Panc1 (cell line): ENCODE data around the gene TNPO2. TPM values are rescaled to one million over a fixed set of nuclear protein-coding genes. Genes with fewer than 3 reads are reported as not detected.
A peak's percentile ranks its signal among the peaks of the same experiment; 100 is the strongest.
"Not testable (repeated sequence)": the region's sequence is repeated elsewhere in the genome, so short reads cannot be mapped to it uniquely, and the experiment has no call there.

Experiments used
- ATAC-seq: fragments of 200-7000 bp; cut with Tn5 transposase; 2 replicates; pipeline ENCODE4 v1.9.1; 2020; ENCODE audit warnings: mild to moderate bottlenecking, moderate library complexity
- BruUV-seq: library from RNA; stranded (reverse); fragments of 400-500 nt; replicated peaks from 2 replicates; lab custom pipeline; 2021; lab: Mats Ljungman, UMichigan
- CTCF ChIA-PET: fragments of 300-600 bp; sonication (Branson Sonifier 250); formaldehyde crosslinking; loops from one replicate; lab custom pipeline; 2022; ENCODE audit warnings: antibody characterized with exemption; lab: Charles Lee
- POLR2A ChIA-PET: fragments of 300-600 bp; sonication (Branson Sonifier 250); formaldehyde crosslinking; loops from one replicate; lab custom pipeline; 2022; ENCODE audit warnings: antibody characterized with exemption; lab: Charles Lee
- DNase-seq: peaks from one replicate; pipeline ENCODE4 v3.0.0-alpha.2; 2010; ENCODE audit warnings: low read depth, low spot score
- H3K27ac ChIP-seq: 2 replicates; pipeline ENCODE4 v1.5.1; 2011; ENCODE audit warnings: mild to moderate bottlenecking, low read length, inconsistent platforms
- H3K27me3 ChIP-seq: fragments of 200-500 bp; sonication (Bioruptor generic); 2 replicates; pipeline ENCODE4 v1.6.0; 2014; ENCODE audit warnings: low read length, inconsistent platforms; ENCODE audit not compliant: control insufficient read depth, insufficient read depth
- H3K36me3 ChIP-seq: fragments of 200-500 bp; sonication (Bioruptor generic); 2 replicates; pipeline ENCODE4 v1.5.1; 2014; ENCODE audit warnings: inconsistent platforms, mild to moderate bottlenecking, low read length, moderate library complexity; ENCODE audit not compliant: control insufficient read depth, insufficient read depth
- H3K4me1 ChIP-seq: 2 replicates; pipeline ENCODE4 v1.5.1; 2011; ENCODE audit warnings: inconsistent platforms, mild to moderate bottlenecking, low read length, moderate library complexity; ENCODE audit not compliant: control insufficient read depth, insufficient read depth
- H3K4me3 ChIP-seq, 2 experiments: 2 replicates each; pipeline ENCODE4 v1.5.1; 2011 to 2012; ENCODE audit warnings: low read depth in 2 of 2, low read length in 2 of 2, mild to moderate bottlenecking in 2 of 2, inconsistent platforms in 1 of 2, moderate library complexity in 1 of 2
- H3K9me3 ChIP-seq: fragments of 200-500 bp; sonication (Bioruptor generic); 2 replicates; pipeline ENCODE4 v1.5.1; 2014; ENCODE audit warnings: low read depth, mild to moderate bottlenecking, inconsistent platforms, low read length, moderate library complexity; ENCODE audit not compliant: control insufficient read depth, insufficient read depth
- TCF7L2 ChIP-seq: IDR thresholded peaks from 2 replicates; pipeline ENCODE4 v1.6.1; 2011; ENCODE audit warnings: mild to moderate bottlenecking, low read depth, low read length, inconsistent platforms
- in situ Hi-C: cut with HindIII; loops from 2 replicates; pipeline ENCODE4 v1.10.0; 2016; ENCODE audit warnings: low sequenced_read_pairs, low pct_unique_long_range_greater_than_20kb
- intact Hi-C: fragments of 100-400 bp; cut with micrococcal nuclease; formaldehyde crosslinking; loops from one replicate; pipeline ENCODE4 v1.10.0; 2022; ENCODE audit not compliant: unreplicated experiment
- total RNA-seq: library from RNA; stranded (reverse); gene quantifications from one replicate; pipeline ENCODE4 v1.2.1, GENCODE V29; 2021; ENCODE audit not compliant: unreplicated experiment
- TF ChIP-seq, protein P1 (sequence below), 2 experiments: IDR thresholded peaks; 2 replicates each; pipeline ENCODE4 v1.6.1; 2011 to 2012; ENCODE audit warnings: low read depth in 2 of 2, control low read depth in 1 of 2, low read length in 1 of 2, mild to moderate bottlenecking in 1 of 2, moderate library complexity in 1 of 2; ENCODE audit not compliant: insufficient read depth in 1 of 2
- TF ChIP-seq, protein P2 (sequence below): fragments of 450-650 bp; IDR thresholded peaks from 2 replicates; pipeline ENCODE4 v1.5.1; 2017; ENCODE audit warnings: mild to moderate bottlenecking

Gene TNPO2
- total RNA-seq, 1 experiment from 2014 or later: 83.3 TPM

DNA sequence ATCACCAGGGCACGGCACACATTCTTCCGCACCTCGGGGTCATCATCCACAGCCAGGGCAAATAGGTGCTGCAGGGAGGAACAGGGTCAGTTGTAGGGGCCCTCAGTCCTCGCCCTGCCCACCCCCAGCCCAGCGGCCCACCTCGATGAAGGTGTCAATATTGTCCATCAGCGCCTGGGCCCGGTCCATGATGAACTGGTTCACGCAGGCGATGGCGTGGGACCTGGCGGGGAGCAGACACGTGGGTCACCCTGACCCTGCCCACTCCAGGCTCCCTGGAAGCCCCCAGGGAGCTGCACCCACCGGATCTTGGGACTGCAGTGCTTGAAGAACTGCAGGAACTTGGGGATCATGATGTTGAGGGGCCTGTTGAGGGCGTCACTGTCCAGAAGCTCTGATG, 8.6 kb downstream of the TNPO2 start:
- no peak for DNase-seq
- no peak for ATAC-seq
- intact Hi-C loops (no loop called here), in situ Hi-C loops (no loop called here)
- H3K9me3 ChIP-seq: no peaks in the 10 kb centered on the region
- H3K27me3 ChIP-seq: no peaks in the 10 kb centered on the region
- ChIA-PET CTCF (no interaction called here), POLR2A (no interaction called here)
- TF ChIP-seq TCF7L2: no peak
- TF ChIP-seq, protein P1, sequence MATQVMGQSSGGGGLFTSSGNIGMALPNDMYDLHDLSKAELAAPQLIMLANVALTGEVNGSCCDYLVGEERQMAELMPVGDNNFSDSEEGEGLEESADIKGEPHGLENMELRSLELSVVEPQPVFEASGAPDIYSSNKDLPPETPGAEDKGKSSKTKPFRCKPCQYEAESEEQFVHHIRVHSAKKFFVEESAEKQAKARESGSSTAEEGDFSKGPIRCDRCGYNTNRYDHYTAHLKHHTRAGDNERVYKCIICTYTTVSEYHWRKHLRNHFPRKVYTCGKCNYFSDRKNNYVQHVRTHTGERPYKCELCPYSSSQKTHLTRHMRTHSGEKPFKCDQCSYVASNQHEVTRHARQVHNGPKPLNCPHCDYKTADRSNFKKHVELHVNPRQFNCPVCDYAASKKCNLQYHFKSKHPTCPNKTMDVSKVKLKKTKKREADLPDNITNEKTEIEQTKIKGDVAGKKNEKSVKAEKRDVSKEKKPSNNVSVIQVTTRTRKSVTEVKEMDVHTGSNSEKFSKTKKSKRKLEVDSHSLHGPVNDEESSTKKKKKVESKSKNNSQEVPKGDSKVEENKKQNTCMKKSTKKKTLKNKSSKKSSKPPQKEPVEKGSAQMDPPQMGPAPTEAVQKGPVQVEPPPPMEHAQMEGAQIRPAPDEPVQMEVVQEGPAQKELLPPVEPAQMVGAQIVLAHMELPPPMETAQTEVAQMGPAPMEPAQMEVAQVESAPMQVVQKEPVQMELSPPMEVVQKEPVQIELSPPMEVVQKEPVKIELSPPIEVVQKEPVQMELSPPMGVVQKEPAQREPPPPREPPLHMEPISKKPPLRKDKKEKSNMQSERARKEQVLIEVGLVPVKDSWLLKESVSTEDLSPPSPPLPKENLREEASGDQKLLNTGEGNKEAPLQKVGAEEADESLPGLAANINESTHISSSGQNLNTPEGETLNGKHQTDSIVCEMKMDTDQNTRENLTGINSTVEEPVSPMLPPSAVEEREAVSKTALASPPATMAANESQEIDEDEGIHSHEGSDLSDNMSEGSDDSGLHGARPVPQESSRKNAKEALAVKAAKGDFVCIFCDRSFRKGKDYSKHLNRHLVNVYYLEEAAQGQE (IDR thresholded peaks at IDR 0.05; ENCODE audit: insufficient read depth in 1 of 2, low read depth in 2 of 2, low read length in 1 of 2): no peak
- TF ChIP-seq, protein P2, sequence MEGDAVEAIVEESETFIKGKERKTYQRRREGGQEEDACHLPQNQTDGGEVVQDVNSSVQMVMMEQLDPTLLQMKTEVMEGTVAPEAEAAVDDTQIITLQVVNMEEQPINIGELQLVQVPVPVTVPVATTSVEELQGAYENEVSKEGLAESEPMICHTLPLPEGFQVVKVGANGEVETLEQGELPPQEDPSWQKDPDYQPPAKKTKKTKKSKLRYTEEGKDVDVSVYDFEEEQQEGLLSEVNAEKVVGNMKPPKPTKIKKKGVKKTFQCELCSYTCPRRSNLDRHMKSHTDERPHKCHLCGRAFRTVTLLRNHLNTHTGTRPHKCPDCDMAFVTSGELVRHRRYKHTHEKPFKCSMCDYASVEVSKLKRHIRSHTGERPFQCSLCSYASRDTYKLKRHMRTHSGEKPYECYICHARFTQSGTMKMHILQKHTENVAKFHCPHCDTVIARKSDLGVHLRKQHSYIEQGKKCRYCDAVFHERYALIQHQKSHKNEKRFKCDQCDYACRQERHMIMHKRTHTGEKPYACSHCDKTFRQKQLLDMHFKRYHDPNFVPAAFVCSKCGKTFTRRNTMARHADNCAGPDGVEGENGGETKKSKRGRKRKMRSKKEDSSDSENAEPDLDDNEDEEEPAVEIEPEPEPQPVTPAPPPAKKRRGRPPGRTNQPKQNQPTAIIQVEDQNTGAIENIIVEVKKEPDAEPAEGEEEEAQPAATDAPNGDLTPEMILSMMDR: no peak
- no peaks in the 10 kb centered on the region for H3K4me1 ChIP-seq
- BruUV-seq: no TSS peak
- no peak overlapping the region for H3K4me3 ChIP-seq
- no peak overlapping the region for H3K27ac ChIP-seq
- H3K36me3 ChIP-seq: peaks cover 8% of the 10 kb centered on the region

DNA sequence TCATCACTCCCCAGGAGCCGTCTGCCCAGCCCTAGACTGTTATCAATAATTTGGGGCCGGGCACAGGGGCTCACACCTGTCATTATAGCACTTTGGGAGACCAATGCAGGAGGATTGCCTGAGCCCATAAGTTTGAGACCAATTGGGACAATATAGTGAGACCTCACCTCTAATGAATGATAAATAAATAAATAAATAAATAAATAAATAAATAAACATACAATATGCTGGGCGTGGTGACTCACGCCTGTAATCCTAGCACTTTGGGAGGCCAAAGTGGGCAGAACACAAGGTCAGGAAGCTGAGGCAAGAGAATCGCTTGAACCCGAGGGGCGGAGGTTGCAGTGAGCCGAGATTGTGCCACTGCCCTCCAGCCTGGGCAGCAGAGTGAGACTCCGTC, 10.4 kb downstream of the TNPO2 start:
- H3K9me3 ChIP-seq, H3K4me1 ChIP-seq, POLR2A ChIA-PET, H3K27ac ChIP-seq, H3K4me3 ChIP-seq, intact Hi-C loops, H3K27me3 ChIP-seq, H3K36me3 ChIP-seq, in situ Hi-C loops, ATAC-seq, BruUV-seq, DNase-seq: not testable (repeated sequence)
- CTCF ChIA-PET: interaction anchor here (1.2 kb wide), 1 partner anchor 77 kb away, joined by 4 read pairs; no protein-coding TSS in a partner anchor

DNA sequence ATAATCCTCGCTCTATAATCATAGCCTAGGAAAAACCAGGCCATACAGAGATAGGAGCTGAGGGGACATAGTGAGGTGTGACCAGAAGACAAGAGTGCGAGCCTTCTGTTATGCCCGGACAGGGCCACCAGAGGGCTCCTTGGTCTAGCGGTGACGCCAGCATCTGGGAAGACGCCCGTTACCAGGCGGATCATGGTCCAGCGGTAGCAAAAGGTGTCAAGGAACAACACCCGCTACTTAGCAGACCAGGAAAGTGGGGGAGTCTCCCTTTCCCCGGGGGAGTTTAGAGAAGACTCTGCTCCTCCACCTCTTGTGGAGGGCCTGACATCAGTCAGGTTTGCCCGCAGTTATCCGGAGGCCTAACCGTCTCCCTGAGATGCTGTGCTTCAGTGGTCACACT, 11.7 kb downstream of the TNPO2 start:
- TF ChIP-seq, protein P2: peak; percentile 34
- DNase-seq, H3K4me3 ChIP-seq, H3K4me1 ChIP-seq, H3K36me3 ChIP-seq, in situ Hi-C loops, POLR2A ChIA-PET, H3K9me3 ChIP-seq, BruUV-seq, CTCF ChIA-PET, ATAC-seq, H3K27ac ChIP-seq, H3K27me3 ChIP-seq, intact Hi-C loops: not testable (repeated sequence)
